Head of caudate nucleus (tissue), 42 donors: ENCODE results near the gene ZNF878.

ENCODE experiments used
- DNase-seq, 42 donors: peaks; one replicate each; pipeline versions ENCODE4 v3.0.0 to v3.0.0-alpha.2; 2020 to 2021; ENCODE audit warnings: mixed read lengths in 7 of 42
- intact Hi-C: fragments of 100-400 bp; cut with DNase I; formaldehyde crosslinking; loops from one replicate; pipeline ENCODE4 v1.15.0; 2022

The ZNF878 gene

DNA sequence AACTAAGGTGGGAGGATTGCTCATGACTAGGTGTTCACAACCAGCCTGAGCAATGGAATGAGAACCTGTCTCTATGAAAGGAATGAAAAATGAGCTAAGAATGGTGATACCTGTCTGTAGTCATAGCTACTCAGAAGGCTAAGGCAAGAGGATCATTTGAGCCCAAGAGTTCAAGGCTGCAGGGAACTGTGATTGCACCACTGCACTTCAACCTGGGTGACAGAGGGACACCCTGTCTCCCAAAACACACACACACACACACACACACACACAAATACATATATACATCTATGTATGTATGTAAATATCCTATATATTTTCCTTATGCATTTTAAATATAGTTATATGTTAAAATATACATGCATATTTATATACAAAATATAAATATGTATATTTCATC, 9.9 kb downstream of the ZNF878 start:
- intact Hi-C loops = no loop called here
- DNase-seq = no peak

GRCh38 chr19:12035220-12036172, 17.3 kb downstream of the ZNF878 start, which contains the start of gene ZNF433:
Gene ZNF433, minus strand, starts transcription at chr19:12035679. Its CDS starts 140 bp downstream, at chr19:12035539.
- intact Hi-C loops = no loop called here
- DNase-seq = peak; percentile 93 to 98 (median 97)

GRCh38 chr19:12034620-12035019, 18.1 kb downstream of the ZNF878 start:
- intact Hi-C loops = no loop called here
- DNase-seq = no peak

DNA sequence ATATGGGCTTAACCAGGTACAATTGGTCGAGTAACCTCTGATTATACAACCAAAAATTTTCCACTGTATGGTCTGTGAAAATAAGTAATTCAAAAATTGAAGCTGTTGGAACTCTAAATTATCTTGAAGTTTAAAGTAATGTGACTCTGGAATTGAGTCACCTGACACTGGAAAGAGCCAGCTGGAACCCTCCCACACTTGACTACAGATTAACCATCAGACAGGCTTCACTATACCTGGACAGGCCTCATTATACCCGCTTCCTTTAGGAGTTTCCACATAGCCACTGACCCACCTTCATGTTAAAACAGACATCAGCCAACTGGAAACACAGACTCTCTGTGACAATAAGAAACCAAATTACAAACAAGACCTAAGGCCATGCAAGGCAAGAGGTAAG, 18.6 kb downstream of the ZNF878 start:
- intact Hi-C loops = no loop called here
- DNase-seq = no peak

- intact Hi-C loops = no loop called here
- no peak for DNase-seq
Measured at GRCh38 chr19:12015753-12016116, 37.0 kb downstream of the ZNF878 start.

GRCh38 chr19:12015015-12015752, 37.6 kb downstream of the ZNF878 start:
- no peak for DNase-seq
- intact Hi-C loops = no loop called here

DNA sequence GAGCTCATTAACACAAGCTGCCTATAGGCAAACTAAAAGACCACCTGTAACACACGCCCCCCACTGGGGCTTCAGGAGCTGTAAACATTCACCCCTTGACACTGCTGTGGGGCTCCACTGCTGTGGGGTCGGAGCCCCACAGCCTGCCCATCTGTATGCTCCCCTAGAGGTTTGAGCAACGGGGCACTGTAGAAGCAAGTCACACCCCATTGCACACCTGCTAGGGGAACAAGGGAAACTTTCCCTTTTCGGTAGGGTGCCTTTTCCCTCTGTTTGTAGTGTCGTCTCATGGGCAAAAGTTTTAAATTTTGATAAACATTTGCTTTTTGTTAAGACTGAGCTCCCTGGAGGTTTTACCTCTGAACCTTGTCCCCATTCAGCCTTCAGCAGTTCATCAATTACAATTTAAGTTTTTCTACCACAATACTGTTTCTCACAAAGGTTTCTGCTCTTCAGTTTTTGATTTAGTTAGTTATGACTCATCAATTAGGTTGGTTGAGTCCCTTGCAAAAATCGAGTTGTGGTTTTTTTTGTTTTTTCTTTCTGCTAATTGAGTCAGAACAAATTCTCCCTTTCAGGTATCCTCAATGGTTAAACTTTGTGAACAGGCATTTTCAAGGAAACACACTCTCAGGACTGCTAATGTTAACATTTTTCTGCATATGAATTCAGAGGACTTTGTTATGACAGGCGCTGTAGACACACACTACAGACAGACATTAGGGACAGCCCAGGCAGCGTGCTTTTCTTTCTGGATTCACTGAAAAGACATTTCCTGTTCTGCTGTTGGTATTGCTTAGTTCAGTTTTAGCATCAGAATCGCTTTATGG, 52.4 kb downstream of the ZNF878 start:
- intact Hi-C loops = no loop called here
- no peak for DNase-seq

DNA sequence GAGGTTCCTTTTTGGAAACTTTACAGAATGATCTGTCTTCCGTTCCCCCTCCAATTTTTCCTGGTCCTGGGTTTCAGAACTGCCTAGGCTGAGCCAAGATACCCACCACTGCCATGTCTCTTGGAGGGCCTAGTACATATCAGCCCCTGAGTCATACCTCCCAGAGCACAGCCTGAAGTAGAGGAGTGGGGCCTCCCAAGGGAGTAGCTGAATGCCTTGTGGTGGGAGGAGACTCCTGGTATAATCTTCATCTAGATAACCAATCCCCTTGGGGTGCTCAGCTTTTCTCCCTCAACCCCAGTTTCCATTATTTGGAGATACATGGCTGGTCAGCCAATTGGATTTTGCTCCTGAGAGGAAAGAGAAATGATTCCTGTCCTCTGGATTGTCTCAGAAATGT, 57.6 kb downstream of the ZNF878 start:
- intact Hi-C loops = no loop called here
- DNase-seq = no peak
